HCT116 (cell line): ENCODE data around the gene PCID2. TPM values are rescaled to one million over a fixed set of nuclear protein-coding genes. Genes with fewer than 3 reads are reported as not detected.

ENCODE experiments used
- ATAC-seq: fragments of 200-7000 bp; cut with Tn5 transposase; 2 replicates; pipeline ENCODE4 v1.9.1; 2020; ENCODE audit warnings: mild to moderate bottlenecking, moderate library complexity
- BruUV-seq: library from RNA; stranded (reverse); fragments of 400-500 nt; replicated peaks from 2 replicates; lab custom pipeline; 2021; lab: Mats Ljungman, UMichigan
- CTCF ChIA-PET: fragments of 300-600 bp; sonication (Branson Sonifier 250); formaldehyde crosslinking; loops from one replicate; lab custom pipeline; 2021; ENCODE audit warnings: antibody characterized with exemption; lab: Charles Lee
- POLR2A ChIA-PET: fragments of 300-600, 350-600 bp; sonication (Branson Sonifier 250); formaldehyde crosslinking; loops from one replicate; lab custom pipeline; 2021; ENCODE audit warnings: antibody characterized with exemption; lab: Charles Lee
- RAD21 ChIA-PET, 2 experiments: fragments of 300-600 bp; sonication (Branson Sonifier 250); formaldehyde crosslinking; loops; one replicate each; lab custom pipeline; 2023; ENCODE audit warnings: low total read pairs in 2 of 2; ENCODE audit not compliant: uncharacterized antibody in 2 of 2, unreplicated experiment in 2 of 2, low non-redundant PET in 1 of 2; lab: Charles Lee
- DNase-seq: peaks from one replicate; pipeline ENCODE4 v3.0.0-alpha.2; 2010; ENCODE audit warnings: low read depth, low spot score
- H2AFZ ChIP-seq: fragments of 200-600 bp; shearing (Covaris generic), sonication (generic); 2 replicates; pipeline ENCODE4 v1.6.1; 2017; ENCODE audit warnings: low read depth, mixed run types, mixed read lengths, antibody characterized with exemption, low read length; ENCODE audit not compliant: poor library complexity, severe bottlenecking
- H3K27ac ChIP-seq: 2 replicates; pipeline ENCODE4 v1.5.1; 2012; ENCODE audit warnings: low read depth, low read length
- H3K27me3 ChIP-seq: fragments of 200-600 bp; sonication (generic); 2 replicates; pipeline ENCODE4 v1.6.1; 2016; ENCODE audit warnings: mixed run types, low read length, mixed read lengths; ENCODE audit not compliant: insufficient read depth
- H3K36me3 ChIP-seq, 2 experiments: fragments of 200-500 bp in 1 of 2; fragments of 200-600 bp in 1 of 2; sonication (Bioruptor generic) in 1 of 2; sonication (generic) in 1 of 2; 2 replicates each; pipeline versions ENCODE4 v1.5.1 to v1.6.1; 2014 to 2016; ENCODE audit warnings: low read length in 2 of 2, inconsistent platforms in 1 of 2, mixed read lengths in 1 of 2, mixed run types in 1 of 2; ENCODE audit not compliant: insufficient read depth in 2 of 2, control insufficient read depth in 1 of 2
- H3K4me1 ChIP-seq, 2 experiments: fragments of 200-600 bp in 1 of 2; sonication (generic) in 1 of 2; 2 replicates each; pipeline versions ENCODE4 v1.5.1 to v1.6.1; 2012 to 2017; ENCODE audit warnings: low read length in 2 of 2, inconsistent platforms in 1 of 2, mild to moderate bottlenecking in 1 of 2, mixed read lengths in 1 of 2, mixed run types in 1 of 2, moderate library complexity in 1 of 2; ENCODE audit not compliant: insufficient read depth in 2 of 2, control insufficient read depth in 1 of 2
- H3K4me2 ChIP-seq: fragments of 200-600 bp; sonication (generic); 2 replicates; pipeline ENCODE4 v1.6.1; 2017; ENCODE audit warnings: mixed run types, low read length, mixed read lengths
- H3K4me3 ChIP-seq, 2 experiments: fragments of 200-600 bp in 1 of 2; sonication (generic) in 1 of 2; replicated peaks in 1 of 2; 2 replicates each; pipeline ENCODE4 v1.5.1; 2011 to 2016; ENCODE audit warnings: low read length in 2 of 2, control low read depth in 1 of 2, low read depth in 1 of 2, mild to moderate bottlenecking in 1 of 2, mixed read lengths in 1 of 2, mixed run types in 1 of 2
- H3K79me2 ChIP-seq: fragments of 200-600 bp; sonication (generic); 2 replicates; pipeline ENCODE4 v1.6.1; 2017; ENCODE audit warnings: mild to moderate bottlenecking, mixed run types, low read length, moderate library complexity, mixed read lengths; ENCODE audit not compliant: insufficient read depth
- H3K9ac ChIP-seq: fragments of 200-600 bp; sonication (generic); 2 replicates; pipeline ENCODE4 v1.6.1; 2016; ENCODE audit warnings: low read length, mixed read lengths
- H3K9me2 ChIP-seq: fragments of 200-600 bp; sonication (generic), shearing (Covaris generic); 2 replicates; pipeline ENCODE4 v1.6.1; 2017; ENCODE audit warnings: mixed run types, mild to moderate bottlenecking, moderate library complexity; ENCODE audit not compliant: insufficient read depth
- H3K9me3 ChIP-seq, 2 experiments: fragments of 200-500 bp in 1 of 2; fragments of 200-600 bp in 1 of 2; sonication (Bioruptor generic) in 1 of 2; sonication (generic) in 1 of 2; 2 replicates each; pipeline ENCODE4 v1.6.1; 2014 to 2017; ENCODE audit warnings: low read length in 2 of 2, mixed read lengths in 2 of 2, inconsistent platforms in 1 of 2, low read depth in 1 of 2, mild to moderate bottlenecking in 1 of 2, mixed run types in 1 of 2, moderate library complexity in 1 of 2; ENCODE audit not compliant: control insufficient read depth in 1 of 2, insufficient read depth in 1 of 2
- H4K20me1 ChIP-seq: fragments of 200-600 bp; sonication (generic), shearing (Covaris generic); 2 replicates; pipeline ENCODE4 v1.6.1; 2017; ENCODE audit warnings: mixed run types, mild to moderate bottlenecking, moderate library complexity; ENCODE audit not compliant: insufficient read depth
- ATF3 ChIP-seq: IDR thresholded peaks from 2 replicates; pipeline ENCODE4 v1.6.1; 2012
- CBX3 ChIP-seq: IDR thresholded peaks from 2 replicates; pipeline ENCODE4 v1.6.1; 2012; ENCODE audit warnings: low read depth
- CEBPB ChIP-seq: IDR thresholded peaks from 2 replicates; pipeline ENCODE4 v1.6.1; 2012; ENCODE audit warnings: low read depth
- ELF1 ChIP-seq: IDR thresholded peaks from 2 replicates; pipeline ENCODE4 v1.6.1; 2012; ENCODE audit warnings: low read depth, borderline replicate concordance
- EZH2 ChIP-seq: fragments of 200-600 bp; sonication (generic); IDR thresholded peaks from 2 replicates; pipeline ENCODE4 v1.6.1; 2017; ENCODE audit warnings: antibody characterized with exemption, mixed run types
- FOSL1 ChIP-seq: IDR thresholded peaks from 2 replicates; pipeline ENCODE4 v1.6.1; 2012; ENCODE audit warnings: low read depth
- JUND ChIP-seq: IDR thresholded peaks from 2 replicates; pipeline ENCODE4 v1.6.1; 2012
- MAX ChIP-seq: IDR thresholded peaks from 2 replicates; pipeline ENCODE4 v1.6.1; 2012
- POLR2AphosphoS5 ChIP-seq: IDR thresholded peaks from 2 replicates; pipeline ENCODE4 v1.6.1; 2011; ENCODE audit warnings: mild to moderate bottlenecking, low read depth, low read length, moderate library complexity
- RAD21 ChIP-seq: IDR thresholded peaks from 2 replicates; pipeline ENCODE4 v1.6.1; 2012; ENCODE audit warnings: low read depth, mild to moderate bottlenecking
- REST ChIP-seq: IDR thresholded peaks from 2 replicates; pipeline ENCODE4 v1.6.1; 2012; ENCODE audit warnings: low read depth
- SIN3A ChIP-seq: IDR thresholded peaks from 2 replicates; pipeline ENCODE4 v1.6.1; 2012; ENCODE audit warnings: low read depth
- SP1 ChIP-seq: IDR thresholded peaks from 2 replicates; pipeline ENCODE4 v1.6.1; 2012; ENCODE audit warnings: low read depth
- TCF7L2 ChIP-seq: IDR thresholded peaks from 2 replicates; pipeline ENCODE4 v1.7.0; 2011; ENCODE audit warnings: borderline replicate concordance, inconsistent platforms; ENCODE audit not compliant: insufficient read depth, insufficient read length; ENCODE audit errors: extremely low read depth
- intact Hi-C: fragments of 100-400 bp; cut with micrococcal nuclease; formaldehyde crosslinking; loops from 2 replicates; pipeline ENCODE4 v1.10.0; 2022
- total RNA-seq: library from RNA; stranded (reverse); gene quantifications from one replicate; pipeline ENCODE4 v1.2.1, GENCODE V29; 2021; ENCODE audit not compliant: unreplicated experiment

Gene PCID2
- total RNA-seq, 1 experiment from 2014 or later = 73.3 TPM

DNA sequence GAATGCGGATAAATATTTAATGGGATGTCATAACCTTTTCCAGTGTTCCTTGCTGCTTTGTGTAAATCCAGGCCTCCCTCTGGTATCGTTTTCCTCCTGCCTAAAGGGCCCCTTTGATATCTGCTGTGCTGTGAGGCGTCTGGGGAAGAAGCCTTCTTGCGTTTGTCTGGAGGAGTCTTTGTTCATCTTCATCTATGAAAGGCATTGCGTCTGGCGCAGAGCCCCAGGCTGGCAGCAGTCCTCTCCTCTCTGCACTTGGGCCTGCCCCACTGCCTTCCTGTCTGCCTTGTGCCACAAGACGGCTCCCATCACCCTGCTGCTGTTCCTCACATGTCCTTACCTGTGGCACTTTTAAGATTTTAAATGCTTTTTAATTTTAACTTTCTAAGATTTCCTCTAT is 40.3 kb downstream of the PCID2 start:
- ChIA-PET CTCF (no interaction called here), RAD21 (no interaction called here), POLR2A (no interaction called here)
- no peak for TF ChIP-seq REST
- no peak for TF ChIP-seq JUND
- TF ChIP-seq TCF7L2 = no peak
- TF ChIP-seq ELF1 = no peak
- no peak for TF ChIP-seq CBX3
- no peak for TF ChIP-seq EZH2
- no peak for TF ChIP-seq ATF3
- no peak for TF ChIP-seq POLR2AphosphoS5
- TF ChIP-seq SIN3A = no peak
- no peak for TF ChIP-seq CEBPB
- TF ChIP-seq MAX = no peak
- no peak for TF ChIP-seq RAD21
- no peak for TF ChIP-seq FOSL1
- TF ChIP-seq SP1 = no peak
- Histone ChIP-seq H3K4me2 (no peak overlapping the region), H3K36me3 (peaks cover 3 to 8% of the 10 kb centered on the region in 2 experiments; a peak in 2 of 4 replicates), H3K9ac (no peak overlapping the region), H3K79me2 (no peaks in the 10 kb centered on the region), H3K4me3 (no peak overlapping the region), H3K27me3 (peaks cover 1% of the 10 kb centered on the region; the same call in 1 of the 2 replicates), H2AFZ (no peak overlapping the region), H4K20me1 (no peaks in the 10 kb centered on the region), H3K9me3 (no peaks in the 10 kb centered on the region), H3K4me1 (no peaks in the 10 kb centered on the region), H3K27ac (no peak overlapping the region), H3K9me2 (no peaks in the 10 kb centered on the region)
- DNase-seq (no peak), ATAC-seq (no peak)
- BruUV-seq = no TSS peak
- intact Hi-C loops = no loop called here
